Naive thymus-derived CD8-positive, alpha-beta T cell (primary cell): ENCODE results near the gene ZNF726. TPM values are rescaled to one million over a fixed set of nuclear protein-coding genes. Genes with fewer than 3 reads are reported as not detected.
A peak's percentile ranks its signal among the peaks of the same experiment; 100 is the strongest.
"Not testable (repeated sequence)": the region's sequence is repeated elsewhere in the genome, so short reads cannot be mapped to it uniquely, and the experiment has no call there.

ENCODE experiments used
- ATAC-seq, 2 donors: fragments of 150-1000 bp; cut with Tn5 transposase in 1 of 2; sonication (Bioruptor Pico), chemical (Tn5 transposase) in 1 of 2; 1 replicate in 1 of 2; 2 replicates in 1 of 2; pipeline ENCODE4 v1.10.0; 2021; ENCODE audit warnings: mild to moderate bottlenecking in 2 of 2, moderate library complexity in 2 of 2
- POLR2A ChIA-PET: fragments of 350-600 bp; sonication (Branson Sonifier 250); formaldehyde crosslinking; loops from one replicate; lab custom pipeline; 2021; ENCODE audit warnings: antibody characterized with exemption; lab: Charles Lee
- DNase-seq, 10 donors: peaks; one replicate each; pipeline versions ENCODE4 v3.0.0 to v3.0.0-alpha.2; 2020 to 2022
- H3K27ac Mint-ChIP-seq, 10 donors: one replicate each; pipeline ENCODE4 v1.8.0; 2020 to 2022; ENCODE audit warnings: mild to moderate bottlenecking in 10 of 10, mixed read lengths in 10 of 10, moderate library complexity in 4 of 10, inconsistent platforms in 1 of 10
- H3K27me3 Mint-ChIP-seq, 5 donors: one replicate each; pipeline ENCODE4 v1.8.0; 2021 to 2022; ENCODE audit warnings: mixed read lengths in 5 of 5
- H3K36me3 Mint-ChIP-seq, 3 donors: one replicate each; pipeline ENCODE4 v1.8.0; 2020 to 2022; ENCODE audit warnings: mixed read lengths in 3 of 3, mild to moderate bottlenecking in 2 of 3, inconsistent platforms in 1 of 3
- H3K4me1 Mint-ChIP-seq, 4 donors: one replicate each; pipeline ENCODE4 v1.8.0; 2021 to 2022; ENCODE audit warnings: mixed read lengths in 4 of 4
- H3K4me3 Mint-ChIP-seq, 10 donors: one replicate each; pipeline ENCODE4 v1.8.0; 2020 to 2022; ENCODE audit warnings: mild to moderate bottlenecking in 10 of 10, mixed read lengths in 10 of 10, moderate library complexity in 6 of 10, inconsistent platforms in 1 of 10
- H3K9me3 Mint-ChIP-seq, 9 donors: one replicate each; pipeline ENCODE4 v1.8.0; 2020 to 2022; ENCODE audit warnings: mixed read lengths in 9 of 9, mild to moderate bottlenecking in 3 of 9, inconsistent platforms in 1 of 9, moderate library complexity in 1 of 9
- polyA plus RNA-seq, 3 donors: library from polyadenylated mRNA; unstranded; fragments of 300-500 nt; fragmentation: Illumina TruSeq; gene quantifications; one replicate each; pipeline ENCODE4 v1.2.3, GENCODE V29; 2021
- total RNA-seq, 8 experiments: library from RNA in 2 of 8; stranded (reverse) in 2 of 8; gene quantifications; one replicate each; pipeline ENCODE4 v1.2.3 and lab custom pipeline; 2021 to 2026

The ZNF726 gene
- total and polyA plus RNA-seq, 5 experiments from 2014 or later, result 1.5 to 6.5 (median 3.8) TPM

DNA sequence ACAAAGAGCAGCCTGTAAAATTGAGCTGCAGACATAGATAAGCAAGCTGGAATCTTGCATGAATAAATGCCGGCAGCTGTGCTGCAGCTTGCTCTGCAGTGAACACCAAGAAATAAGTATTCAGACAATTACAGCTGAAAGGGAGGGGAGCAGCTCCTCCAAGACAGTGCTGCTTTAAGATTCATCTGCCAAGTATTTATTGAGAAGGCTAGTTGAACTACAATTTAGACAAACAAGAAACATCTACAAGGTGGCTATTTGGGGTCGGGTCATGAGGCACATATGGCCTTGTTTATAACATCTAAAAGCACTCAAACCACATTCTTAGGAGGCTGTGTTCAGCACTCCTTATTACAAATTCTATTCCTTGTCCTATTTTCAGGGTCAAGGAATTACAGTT, 34.9 kb downstream of the ZNF726 start:
- peaks cover 22 to 42% (median 41%) of the 10 kb centered on the region in 3 donors for H3K36me3 Mint-ChIP-seq
- DNase-seq (no peak), ATAC-seq (no peak)
- POLR2A ChIA-PET, result no interaction called here
- H3K4me1 Mint-ChIP-seq, result peaks cover 2 to 19% (median 10%) of the 10 kb centered on the region in 4 donors
- no peak overlapping the region for H3K27ac Mint-ChIP-seq
- H3K4me3 Mint-ChIP-seq, result no peak overlapping the region
- H3K9me3 Mint-ChIP-seq, result peaks cover 14 to 76% (median 32%) of the 10 kb centered on the region in 9 donors
- H3K27me3 Mint-ChIP-seq, result no peaks in the 10 kb centered on the region

DNA sequence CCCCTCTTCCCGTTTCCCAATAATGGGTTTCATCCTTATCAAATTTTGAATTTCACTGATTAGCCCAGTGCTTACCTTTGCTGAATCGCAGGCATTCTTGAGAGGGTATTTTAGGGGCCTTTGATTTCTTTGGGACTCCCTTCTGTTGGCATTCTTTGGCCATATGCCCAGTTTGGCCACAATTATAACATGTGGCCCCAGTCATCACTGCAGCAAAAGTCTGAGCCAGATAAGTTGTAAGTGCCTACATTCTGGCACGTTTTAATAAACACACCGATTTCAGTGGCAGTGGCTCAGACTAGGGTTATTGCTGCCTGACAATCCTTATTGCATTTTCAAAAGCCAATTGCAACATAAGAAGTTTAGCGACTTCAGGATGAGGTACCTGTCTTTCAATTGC, 41.4 kb downstream of the ZNF726 start:
- Mint-ChIP-seq H3K4me3 (no peak overlapping the region), H3K27ac (no peak overlapping the region), H3K27me3 (no peaks in the 10 kb centered on the region), H3K9me3 (peaks cover 0 to 46% (median 19%) of the 10 kb centered on the region in 9 donors), H3K4me1 (no peaks in the 10 kb centered on the region), H3K36me3 (peaks cover 0 to 11% (median 7%) of the 10 kb centered on the region in 3 donors)
- ATAC-seq, result no peak
- no peak for DNase-seq
- POLR2A ChIA-PET, result no interaction called here

DNA sequence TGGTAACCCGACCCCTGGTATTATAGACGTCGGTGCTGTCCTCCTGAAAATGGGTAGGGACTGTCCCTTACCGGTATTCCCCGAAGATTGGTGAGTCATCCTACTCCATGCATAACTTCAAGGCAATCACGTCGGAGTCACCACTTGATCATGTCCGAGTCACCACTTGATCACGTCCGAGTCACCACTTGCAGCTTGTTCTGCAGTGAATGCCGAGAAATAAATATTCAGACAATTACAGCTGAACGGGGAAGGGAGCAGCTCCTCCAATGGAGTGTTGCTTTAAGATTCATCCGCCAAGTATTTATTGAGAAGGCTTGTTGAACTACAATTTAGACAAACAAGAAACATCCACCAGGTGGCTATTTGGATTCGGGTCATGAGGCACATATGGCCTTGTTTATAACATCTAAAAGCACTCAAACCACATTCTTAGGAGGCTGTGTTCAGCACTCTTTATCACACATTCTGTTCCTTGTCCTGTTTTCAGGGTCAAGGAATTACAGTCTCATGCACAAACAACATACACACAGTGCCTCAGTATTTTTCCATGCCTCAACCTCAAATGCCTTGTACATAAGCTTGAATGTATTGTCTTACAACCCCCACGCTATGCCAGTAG, 43.1 kb downstream of the ZNF726 start:
- peaks cover 0 to 12% (median 7%) of the 10 kb centered on the region in 3 donors for H3K36me3 Mint-ChIP-seq
- ATAC-seq (no peak), DNase-seq (no peak)
- H3K4me1 Mint-ChIP-seq, result no peaks in the 10 kb centered on the region
- no peak overlapping the region for H3K4me3 Mint-ChIP-seq
- H3K9me3 Mint-ChIP-seq, result peaks cover 0 to 48% (median 25%) of the 10 kb centered on the region in 9 donors
- POLR2A ChIA-PET, result no interaction called here
- peaks cover 0 to 3% (median 0%) of the 10 kb centered on the region in 5 donors for H3K27me3 Mint-ChIP-seq
- H3K27ac Mint-ChIP-seq, result no peak overlapping the region

DNA sequence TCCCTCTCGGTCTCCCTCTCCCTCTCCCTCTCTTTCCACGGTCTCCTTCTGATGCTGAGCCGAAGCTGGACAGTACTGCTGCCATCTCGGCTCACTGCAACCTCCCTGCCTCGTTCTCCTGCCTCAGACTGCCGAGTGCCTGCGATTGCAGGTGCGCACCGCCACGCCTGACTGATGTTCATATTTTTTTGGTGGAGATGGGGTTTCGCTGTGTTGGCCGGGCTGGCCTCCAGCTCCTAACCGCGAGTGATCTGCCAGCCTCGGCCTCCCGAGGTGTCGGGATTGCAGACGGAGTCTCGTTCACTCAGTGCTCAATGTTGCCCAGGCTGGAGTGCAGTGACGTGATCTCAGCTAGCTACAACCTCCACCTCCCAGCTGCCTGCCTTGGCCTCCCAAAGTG, 48.7 kb downstream of the ZNF726 start:
- POLR2A ChIA-PET, H3K4me1 Mint-ChIP-seq, ATAC-seq, DNase-seq, H3K27ac Mint-ChIP-seq, H3K4me3 Mint-ChIP-seq: not testable (repeated sequence)
- H3K9me3 Mint-ChIP-seq, result peaks cover 0 to 57% (median 31%) of the 10 kb centered on the region in 9 donors
- H3K36me3 Mint-ChIP-seq, result peaks cover 0 to 15% (median 6%) of the 10 kb centered on the region in 3 donors
- peaks cover 4 to 25% (median 12%) of the 10 kb centered on the region in 5 donors for H3K27me3 Mint-ChIP-seq

DNA sequence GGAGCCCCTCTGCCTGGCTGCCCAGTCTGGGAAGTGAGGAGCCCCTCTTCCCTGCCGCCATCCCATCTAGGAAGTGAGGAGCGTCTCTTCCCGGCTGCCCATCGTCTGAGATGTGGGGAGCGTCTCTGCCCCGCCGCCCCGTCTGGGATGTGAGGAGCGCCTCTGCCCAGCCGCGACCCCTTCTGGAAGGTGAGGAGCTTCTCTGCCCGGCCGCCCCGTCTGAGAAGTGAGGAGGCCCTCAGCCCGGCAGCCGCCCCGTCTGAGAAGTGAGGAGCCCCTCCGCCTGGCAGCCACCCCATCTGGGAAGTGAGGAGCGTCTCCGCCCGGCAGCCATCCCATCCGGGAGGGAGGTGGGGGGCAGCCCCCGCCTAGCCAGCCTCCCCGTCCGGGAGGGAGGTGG, 49.2 kb downstream of the ZNF726 start:
- H3K4me3 Mint-ChIP-seq, POLR2A ChIA-PET, H3K27ac Mint-ChIP-seq, H3K4me1 Mint-ChIP-seq, DNase-seq, ATAC-seq: not testable (repeated sequence)
- peaks cover 0 to 56% (median 28%) of the 10 kb centered on the region in 9 donors for H3K9me3 Mint-ChIP-seq
- H3K36me3 Mint-ChIP-seq, result peaks cover 0 to 15% (median 6%) of the 10 kb centered on the region in 3 donors
- H3K27me3 Mint-ChIP-seq, result peaks cover 5 to 30% (median 14%) of the 10 kb centered on the region in 5 donors

DNA sequence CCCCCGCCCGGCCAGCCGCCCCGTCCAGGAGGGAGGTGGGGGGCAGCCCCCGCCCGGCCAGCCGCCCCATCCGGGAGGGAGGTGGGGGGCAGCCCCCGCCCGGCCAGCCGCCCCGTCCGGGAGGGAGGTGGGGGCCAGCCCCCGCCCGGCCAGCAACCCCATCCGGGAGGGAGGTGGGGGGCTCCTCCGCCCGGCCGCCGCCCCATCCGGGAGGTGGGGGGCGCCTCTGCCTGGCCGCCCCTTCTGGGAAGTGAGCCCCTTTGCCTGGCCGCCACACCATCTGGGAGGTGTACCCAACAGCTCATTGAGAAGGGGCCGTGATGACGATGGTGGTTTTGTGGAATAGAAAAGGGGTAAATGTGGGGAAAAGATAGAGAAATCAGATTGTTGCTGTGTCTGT, 49.6 kb downstream of the ZNF726 start:
- H3K27ac Mint-ChIP-seq, DNase-seq, H3K4me1 Mint-ChIP-seq, POLR2A ChIA-PET, H3K4me3 Mint-ChIP-seq, ATAC-seq: not testable (repeated sequence)
- peaks cover 0 to 52% (median 24%) of the 10 kb centered on the region in 9 donors for H3K9me3 Mint-ChIP-seq
- peaks cover 9 to 31% (median 18%) of the 10 kb centered on the region in 5 donors for H3K27me3 Mint-ChIP-seq
- peaks cover 0 to 15% (median 6%) of the 10 kb centered on the region in 3 donors for H3K36me3 Mint-ChIP-seq

DNA sequence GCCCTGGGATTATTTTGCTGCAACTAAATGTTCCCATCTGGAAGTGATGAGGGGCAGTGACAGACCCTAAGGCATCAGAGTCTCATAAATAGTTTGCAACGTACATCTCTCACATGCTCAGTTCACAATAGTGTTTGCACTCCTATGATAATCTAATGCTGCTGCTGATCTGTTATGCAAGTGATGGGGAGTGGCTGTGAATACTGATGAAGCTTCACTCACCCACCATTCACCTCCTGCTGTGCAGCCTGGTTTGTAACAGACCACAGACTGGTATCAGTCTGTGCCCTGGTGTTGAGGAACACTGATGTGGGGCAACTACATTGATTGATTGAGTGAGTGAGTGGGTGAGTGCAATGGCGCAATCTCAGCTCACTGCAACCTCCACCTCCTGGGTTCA, 54.9 kb downstream of the ZNF726 start:
- no peak overlapping the region for H3K27ac Mint-ChIP-seq
- H3K27me3 Mint-ChIP-seq, result peaks cover 26 to 47% (median 34%) of the 10 kb centered on the region in 5 donors
- peaks cover 0 to 7% (median 5%) of the 10 kb centered on the region in 4 donors for H3K4me1 Mint-ChIP-seq
- peaks cover 0 to 19% (median 7%) of the 10 kb centered on the region in 9 donors for H3K9me3 Mint-ChIP-seq
- ATAC-seq (no peak), DNase-seq (no peak)
- POLR2A ChIA-PET, result no interaction called here
- peaks cover 2 to 13% (median 6%) of the 10 kb centered on the region in 3 donors for H3K36me3 Mint-ChIP-seq
- no peak overlapping the region for H3K4me3 Mint-ChIP-seq

DNA sequence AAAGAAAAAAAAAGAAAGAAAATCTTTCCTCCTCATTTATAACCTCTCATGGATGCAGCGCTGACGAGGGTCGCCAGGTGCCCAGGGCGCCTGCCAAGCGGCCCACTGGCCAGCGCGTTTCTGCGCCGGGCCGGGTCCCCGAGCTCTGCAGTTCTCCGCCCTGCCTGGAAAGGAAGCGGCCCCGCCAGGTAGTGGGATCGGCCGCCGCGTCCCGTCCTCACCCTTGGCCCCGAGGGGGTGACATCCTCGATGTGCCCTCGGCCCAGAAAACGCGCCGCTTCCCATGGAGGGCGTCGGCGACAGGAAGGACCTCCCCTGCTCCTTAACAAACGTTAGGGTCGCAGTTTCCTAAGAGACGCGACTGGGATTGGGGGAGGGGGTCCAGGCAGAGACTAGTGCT, 56.9 kb downstream of the ZNF726 start:
- Mint-ChIP-seq H3K27ac (no peak overlapping the region), H3K4me1 (peaks cover 0 to 7% (median 5%) of the 10 kb centered on the region in 4 donors), H3K9me3 (peaks cover 0 to 9% (median 1%) of the 10 kb centered on the region in 9 donors), H3K27me3 (peaks cover 23 to 42% (median 29%) of the 10 kb centered on the region in 5 donors), H3K4me3 (peak overlapping the region in 8 of 10 donors; percentile 14 to 55 (median 30)), H3K36me3 (peaks cover 0 to 8% (median 2%) of the 10 kb centered on the region in 3 donors)
- DNase-seq (peak in 1 of 10 donors; percentile 7), ATAC-seq (no peak)
- POLR2A ChIA-PET, result no interaction called here

DNA sequence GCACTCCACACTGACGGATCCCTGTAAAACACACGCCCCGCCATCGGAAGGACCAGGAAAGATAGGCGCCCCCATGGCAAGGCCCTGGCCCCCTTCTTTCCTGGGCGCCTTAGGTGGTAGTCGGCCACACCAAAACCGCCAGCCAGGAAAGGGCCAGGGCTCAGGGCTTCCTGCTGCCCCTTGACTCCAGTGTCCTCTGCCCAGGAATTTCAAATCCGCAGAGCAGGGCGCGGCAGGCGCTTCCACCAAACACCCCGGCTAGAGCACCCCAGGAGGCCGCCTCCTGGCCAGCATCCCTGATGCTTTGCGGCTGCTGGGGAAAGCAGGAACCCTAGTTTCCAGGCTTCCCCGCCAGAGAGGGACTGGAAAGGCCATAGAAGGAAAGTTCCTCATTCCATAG, 57.5 kb downstream of the ZNF726 start:
- H3K4me3 Mint-ChIP-seq, result peak overlapping the region in 2 of 10 donors; percentile 14 to 48
- POLR2A ChIA-PET, result no interaction called here
- peaks cover 17 to 39% (median 26%) of the 10 kb centered on the region in 5 donors for H3K27me3 Mint-ChIP-seq
- peaks cover 0 to 5% (median 2%) of the 10 kb centered on the region in 3 donors for H3K36me3 Mint-ChIP-seq
- peaks cover 0 to 9% (median 0%) of the 10 kb centered on the region in 9 donors for H3K9me3 Mint-ChIP-seq
- peaks cover 0 to 7% (median 5%) of the 10 kb centered on the region in 4 donors for H3K4me1 Mint-ChIP-seq
- no peak for ATAC-seq
- no peak overlapping the region for H3K27ac Mint-ChIP-seq
- DNase-seq, result no peak

DNA sequence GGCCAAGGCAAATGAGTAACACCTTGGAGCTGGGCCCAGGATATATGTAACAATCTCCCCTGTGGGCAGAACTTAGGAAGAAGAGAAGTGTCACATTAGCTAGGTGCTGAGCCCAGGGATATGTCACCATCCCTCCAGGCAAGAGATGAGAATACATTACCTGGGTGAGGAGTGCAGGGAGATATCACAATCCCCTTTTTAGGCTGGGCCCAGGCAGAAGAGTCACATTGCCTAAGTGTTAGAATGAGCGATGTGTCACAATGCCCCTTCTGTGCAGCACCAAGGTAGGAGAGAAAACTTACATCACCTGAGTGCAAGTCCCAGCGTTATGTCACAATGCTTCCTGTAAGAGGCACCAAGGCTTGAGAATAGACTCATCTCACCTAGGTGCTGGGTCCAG, 60.3 kb downstream of the ZNF726 start:
- DNase-seq, result no peak
- POLR2A ChIA-PET, result no interaction called here
- Mint-ChIP-seq H3K4me3 (no peak overlapping the region), H3K36me3 (peaks cover 0 to 5% (median 2%) of the 10 kb centered on the region in 3 donors), H3K4me1 (peaks cover 0 to 7% (median 5%) of the 10 kb centered on the region in 4 donors), H3K27me3 (peaks cover 0 to 27% (median 17%) of the 10 kb centered on the region in 5 donors), H3K9me3 (no peaks in the 10 kb centered on the region), H3K27ac (no peak overlapping the region)
- no peak for ATAC-seq

DNA sequence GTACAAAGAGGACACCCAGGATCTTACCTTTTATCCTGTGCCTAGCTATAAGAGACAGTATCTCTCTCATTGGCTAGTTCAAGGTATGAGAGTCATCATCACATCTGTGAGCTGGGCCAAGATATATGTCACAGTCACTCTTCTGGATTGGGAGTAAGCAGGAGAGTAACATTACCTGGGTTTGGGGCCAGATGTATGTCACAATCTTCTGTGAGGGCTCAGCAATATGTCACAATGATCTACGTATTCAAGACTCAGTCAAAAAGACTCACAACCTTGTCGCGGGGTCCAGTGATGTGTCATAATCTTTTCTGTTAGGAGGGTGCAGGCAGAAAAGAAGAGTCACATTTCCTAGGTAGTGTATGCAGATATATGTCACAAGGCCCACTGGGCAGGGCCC, 61.9 kb downstream of the ZNF726 start:
- H3K9me3 Mint-ChIP-seq, H3K4me1 Mint-ChIP-seq, H3K27ac Mint-ChIP-seq, H3K36me3 Mint-ChIP-seq, POLR2A ChIA-PET, DNase-seq, H3K4me3 Mint-ChIP-seq, ATAC-seq: not testable (repeated sequence)
- H3K27me3 Mint-ChIP-seq, result peaks cover 0 to 13% (median 5%) of the 10 kb centered on the region in 5 donors

DNA sequence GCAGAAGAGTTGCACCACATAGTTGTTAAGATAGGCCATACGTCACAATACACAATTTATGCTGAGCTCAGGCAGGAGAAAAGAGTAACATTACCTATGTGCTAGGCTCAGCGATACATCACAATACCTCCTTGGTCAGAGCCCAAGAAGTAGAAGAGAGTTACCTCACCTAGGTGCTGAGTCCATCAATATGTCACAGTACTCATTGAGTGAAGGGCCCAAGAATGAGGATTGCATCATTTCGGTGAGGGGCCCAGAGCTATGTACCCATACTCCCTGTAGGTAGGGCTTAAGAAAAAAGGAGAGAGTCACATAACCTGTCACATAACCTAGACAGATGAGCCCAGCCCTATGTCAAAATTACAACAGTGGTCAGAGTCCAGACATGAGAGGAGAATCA, 62.6 kb downstream of the ZNF726 start:
- POLR2A ChIA-PET, H3K27me3 Mint-ChIP-seq, H3K4me3 Mint-ChIP-seq: not testable (repeated sequence)

DNA sequence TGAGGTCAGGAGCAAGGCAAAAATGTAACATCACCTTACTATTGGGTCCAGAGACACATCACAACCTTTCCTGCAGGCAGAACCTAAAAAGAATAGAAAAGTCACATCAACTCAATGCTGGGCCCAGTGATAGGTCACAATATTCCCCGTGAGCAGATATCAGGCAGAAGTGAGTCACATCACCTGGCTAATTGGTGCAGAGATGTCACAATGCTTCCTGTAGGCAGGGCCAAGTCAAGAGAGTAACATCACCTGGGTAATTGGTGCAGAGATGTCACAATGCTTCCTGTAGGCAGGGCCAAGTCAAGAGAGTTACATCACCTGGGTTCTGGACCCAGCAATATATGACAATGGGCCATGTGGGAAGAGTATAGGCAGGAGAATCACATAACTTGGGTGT, 63.4 kb downstream of the ZNF726 start:
- peaks cover 0 to 2% (median 0%) of the 10 kb centered on the region in 4 donors for H3K4me1 Mint-ChIP-seq
- ATAC-seq (no peak), DNase-seq (no peak)
- peaks cover 0 to 2% (median under 1%) of the 10 kb centered on the region in 5 donors for H3K27me3 Mint-ChIP-seq
- H3K27ac Mint-ChIP-seq, result no peak overlapping the region
- no peaks in the 10 kb centered on the region for H3K9me3 Mint-ChIP-seq
- H3K36me3 Mint-ChIP-seq, result peaks cover 0 to under 1% (median 0%) of the 10 kb centered on the region in 3 donors
- POLR2A ChIA-PET, result no interaction called here
- no peak overlapping the region for H3K4me3 Mint-ChIP-seq

More for the DNA sequence above, 62.6 kb downstream of the ZNF726 start:
- H3K27ac Mint-ChIP-seq, DNase-seq, H3K4me1 Mint-ChIP-seq, H3K9me3 Mint-ChIP-seq, H3K36me3 Mint-ChIP-seq, ATAC-seq: not testable (repeated sequence)
